Measurements from ENCODE around the gene GPR42. TPM values are rescaled to one million over a fixed set of nuclear protein-coding genes. Genes with fewer than 3 reads are reported as not detected.

GPR42 gene
- polyA plus RNA-seq, 1 experiment = not detected

- ChIA-PET POLR2A (no interaction called here), CTCF (interaction anchor here (0.6 to 2.7 kb wide), 17 partner anchors 12 to 354 kb away, joined by 3 to 46 read pairs (median 4); partner anchors contain the start of genes DMKN and KRTDAP)
- DNase-seq (ENCODE audit: low read depth, low spot score) = peak; percentile 21
- Histone ChIP-seq H3K27me3 (ENCODE audit: control insufficient read depth, insufficient read depth, low read length) (peaks cover 10% of the 10 kb centered on the region), H3K9me3 (ENCODE audit: control insufficient read depth, insufficient read depth, low read length) (no peaks in the 10 kb centered on the region), H3K4me3 (ENCODE audit: low read depth, low read length) (no peak overlapping the region), H3K27ac (ENCODE audit: low read depth, low read length) (no peak overlapping the region)
- peak; percentile 80 for TF ChIP-seq CTCF (IDR thresholded peaks at IDR 0.05; ENCODE audit: low read depth, low read length)
These were observed 18.2 kb upstream of the GPR42 start for GRCh38 chr19:35352448-35353304.

GRCh38 chr19:35353635-35354034 is 17.2 kb upstream of the GPR42 start:
- H3K27me3 ChIP-seq (ENCODE audit: control insufficient read depth, insufficient read depth, low read length) = peaks cover 8% of the 10 kb centered on the region
- TF ChIP-seq CTCF (IDR thresholded peaks at IDR 0.05; ENCODE audit: low read depth, low read length) = no peak
- ChIA-PET CTCF (interaction anchor here (0.8 to 2.7 kb wide), 13 partner anchors 20 to 353 kb away, joined by 3 to 46 read pairs (median 5); partner anchors contain the start of gene KRTDAP), POLR2A (no interaction called here)
- no peak for DNase-seq (ENCODE audit: low read depth, low spot score)
- H3K27ac ChIP-seq (ENCODE audit: low read depth, low read length) = no peak overlapping the region
- no peak overlapping the region for H3K4me3 ChIP-seq (ENCODE audit: low read depth, low read length)
- no peaks in the 10 kb centered on the region for H3K9me3 ChIP-seq (ENCODE audit: control insufficient read depth, insufficient read depth, low read length)

- CTCF ChIA-PET = no interaction called here
- H3K9me3 ChIP-seq (ENCODE audit: control insufficient read depth, insufficient read depth, low read length) = no peaks in the 10 kb centered on the region
These were observed 16.0 kb upstream of the GPR42 start for GRCh38 chr19:35354898-35355297.

GRCh38 chr19:35355791-35356460 is 14.9 kb upstream of the GPR42 start:
- no peak overlapping the region for H3K27ac ChIP-seq (ENCODE audit: low read depth, low read length)
- POLR2A ChIA-PET = no interaction called here

More at GRCh38 chr19:35354898-35355297, 16.0 kb upstream of the GPR42 start:
- DNase-seq (ENCODE audit: low read depth, low spot score) = no peak
- Histone ChIP-seq H3K27me3 (ENCODE audit: control insufficient read depth, insufficient read depth, low read length) (peaks cover 6% of the 10 kb centered on the region), H3K27ac (ENCODE audit: low read depth, low read length) (no peak overlapping the region), H3K4me3 (ENCODE audit: low read depth, low read length) (no peak overlapping the region)
- POLR2A ChIA-PET = no interaction called here
- no peak for TF ChIP-seq CTCF (IDR thresholded peaks at IDR 0.05; ENCODE audit: low read depth, low read length)

More at GRCh38 chr19:35355791-35356460, 14.9 kb upstream of the GPR42 start:
- H3K9me3 ChIP-seq (ENCODE audit: control insufficient read depth, insufficient read depth, low read length) = no peaks in the 10 kb centered on the region
- DNase-seq (ENCODE audit: low read depth, low spot score) = no peak
- no peak overlapping the region for H3K4me3 ChIP-seq (ENCODE audit: low read depth, low read length)
- TF ChIP-seq CTCF (IDR thresholded peaks at IDR 0.05; ENCODE audit: low read depth, low read length) = no peak
- H3K27me3 ChIP-seq (ENCODE audit: control insufficient read depth, insufficient read depth, low read length) = peaks cover 6% of the 10 kb centered on the region
- CTCF ChIA-PET = interaction anchor here (1.6 kb wide), 1 partner anchor 139 kb away, joined by 6 read pairs; no protein-coding TSS in a partner anchor

All from AG04450 (cell line).